H1 (cell line): ENCODE data around the gene ZNF462. TPM values are rescaled to one million over a fixed set of nuclear protein-coding genes. Genes with fewer than 3 reads are reported as not detected.

Experiments used
- CTCF ChIA-PET: fragments of 300-600 bp; sonication (Branson Sonifier 250); formaldehyde crosslinking; loops from one replicate; lab custom pipeline; 2021; ENCODE audit not compliant: partially characterized antibody; lab: Charles Lee
- POLR2A ChIA-PET: fragments of 300-600 bp; sonication (Branson Sonifier 250); formaldehyde crosslinking; loops from one replicate; lab custom pipeline; 2021; ENCODE audit warnings: inconsistent platforms; ENCODE audit not compliant: partially characterized antibody; lab: Charles Lee
- DNase-seq, 2 experiments: peaks; one replicate each; pipeline versions ENCODE4 v3.0.0 to v3.0.0-alpha.2; 2010 to 2022; ENCODE audit warnings: low spot score in 2 of 2, low read depth in 1 of 2, mixed read lengths in 1 of 2
- FAIRE-seq: peaks from 2 replicates; lab custom pipeline; 2011; peaks lifted over from hg19 to GRCh38; lab: Jason Lieb, UNC
- H2AFZ ChIP-seq: 2 replicates; pipeline ENCODE4 v1.8.1; 2012; ENCODE audit warnings: low read length, inconsistent platforms
- H2AK5ac ChIP-seq: 2 replicates; pipeline ENCODE4 v1.6.1; 2013; ENCODE audit warnings: low read depth, low read length
- H2BK120ac ChIP-seq: replicated peaks from 2 replicates; pipeline ENCODE3; 2013; ENCODE audit warnings: low read depth, low read length, inconsistent platforms
- H2BK12ac ChIP-seq: 2 replicates; pipeline ENCODE4 v1.6.1; 2013; ENCODE audit warnings: low read depth, low read length
- H2BK15ac ChIP-seq: 2 replicates; pipeline ENCODE4 v1.6.1; 2013; ENCODE audit warnings: low read length
- H2BK20ac ChIP-seq: 2 replicates; pipeline ENCODE4 v1.6.1; 2013; ENCODE audit warnings: low read length
- H2BK5ac ChIP-seq: 2 replicates; pipeline ENCODE4 v1.6.1; 2013; ENCODE audit warnings: low read depth, low read length
- H3K14ac ChIP-seq: 2 replicates; pipeline ENCODE4 v1.6.1; 2013; ENCODE audit warnings: inconsistent platforms; ENCODE audit not compliant: insufficient read length
- H3K18ac ChIP-seq: 2 replicates; pipeline ENCODE4 v1.6.1; 2013; ENCODE audit warnings: low read length; ENCODE audit errors: extremely low read depth
- H3K23ac ChIP-seq: 2 replicates; pipeline ENCODE4 v1.6.1; 2013; ENCODE audit warnings: inconsistent platforms; ENCODE audit not compliant: insufficient read length
- H3K23me2 ChIP-seq: 2 replicates; pipeline ENCODE4 v1.6.1; 2013; ENCODE audit warnings: low read depth, low read length
- H3K27ac ChIP-seq: 2 replicates; pipeline ENCODE4 v1.6.1; 2011; ENCODE audit warnings: low read depth, low read length, inconsistent platforms
- H3K27me3 ChIP-seq, 4 experiments: replicated peaks in 1 of 4; 1 replicate in 1 of 4; 2 replicates in 3 of 4; pipeline versions ENCODE4 v1.6.1 to v1.8.1; 2011 to 2013; ENCODE audit warnings: low read length in 3 of 4, mild to moderate bottlenecking in 3 of 4, inconsistent platforms in 2 of 4, mixed read lengths in 2 of 4, moderate library complexity in 1 of 4; ENCODE audit not compliant: control insufficient read depth in 3 of 4, insufficient read depth in 3 of 4; ENCODE audit errors: extremely low read depth in 1 of 4
- H3K36me3 ChIP-seq, 4 experiments: 2 replicates each; pipeline versions ENCODE4 v1.6.1 to v1.8.1; 2011 to 2013; ENCODE audit warnings: mild to moderate bottlenecking in 4 of 4, low read length in 3 of 4, moderate library complexity in 2 of 4, control low read depth in 1 of 4, inconsistent platforms in 1 of 4; ENCODE audit not compliant: insufficient read depth in 4 of 4, control insufficient read depth in 2 of 4
- H3K4ac ChIP-seq: replicated peaks from 2 replicates; pipeline ENCODE3; 2013; ENCODE audit warnings: low read length, low read depth, mixed read lengths, inconsistent platforms; ENCODE audit not compliant: insufficient read length
- H3K4me1 ChIP-seq, 4 experiments: replicated peaks in 1 of 4; 1 replicate in 1 of 4; 2 replicates in 3 of 4; pipeline versions ENCODE4 v1.6.1 to v1.8.1; 2011 to 2013; ENCODE audit warnings: low read length in 3 of 4, inconsistent platforms in 2 of 4, mixed read lengths in 1 of 4; ENCODE audit not compliant: insufficient read depth in 4 of 4, control insufficient read depth in 3 of 4
- H3K4me2 ChIP-seq, 2 experiments: 2 replicates each; pipeline versions ENCODE4 v1.6.1 to v1.8.1; 2011 to 2013; ENCODE audit warnings: low read depth in 2 of 2, low read length in 2 of 2, control low read depth in 1 of 2, inconsistent platforms in 1 of 2, mild to moderate bottlenecking in 1 of 2; ENCODE audit not compliant: insufficient read depth in 1 of 2
- H3K4me3 ChIP-seq, 4 experiments: fragments of 200-600, 300-600 bp in 1 of 4; sonication (generic), shearing (Covaris generic), sonication (Bioruptor Twin) in 1 of 4; 2 replicates each; pipeline versions ENCODE4 v1.5.1 to v1.8.1; 2011 to 2016; ENCODE audit warnings: low read length in 4 of 4, low read depth in 3 of 4, control low read depth in 2 of 4, inconsistent platforms in 2 of 4, mild to moderate bottlenecking in 2 of 4, mixed read lengths in 1 of 4, moderate library complexity in 1 of 4; ENCODE audit not compliant: insufficient read depth in 2 of 4; ENCODE audit errors: extremely low read depth in 1 of 4
- H3K56ac ChIP-seq: replicated peaks from 2 replicates; pipeline ENCODE3; 2013; ENCODE audit warnings: low read depth, mild to moderate bottlenecking, mixed read lengths, low read length, inconsistent platforms; ENCODE audit not compliant: insufficient read length
- H3K79me1 ChIP-seq: 2 replicates; pipeline ENCODE4 v1.6.1; 2013; ENCODE audit warnings: low read depth, low read length, control low read depth
- H3K79me2 ChIP-seq, 2 experiments: 2 replicates each; pipeline versions ENCODE4 v1.6.1 to v1.8.1; 2012 to 2013; ENCODE audit warnings: low read length in 2 of 2, mild to moderate bottlenecking in 2 of 2, inconsistent platforms in 1 of 2; ENCODE audit not compliant: insufficient read depth in 2 of 2, control insufficient read depth in 1 of 2
- H3K9ac ChIP-seq, 4 experiments: replicated peaks in 1 of 4; 1 replicate in 1 of 4; 2 replicates in 3 of 4; pipeline versions ENCODE4 v1.6.1 to v1.8.1; 2011 to 2013; ENCODE audit warnings: low read depth in 3 of 4, low read length in 3 of 4, control low read depth in 2 of 4, mild to moderate bottlenecking in 2 of 4, moderate library complexity in 2 of 4, inconsistent platforms in 1 of 4; ENCODE audit errors: extremely low read depth in 1 of 4
- H3K9me3 ChIP-seq, 2 experiments: 2 replicates each; pipeline versions ENCODE4 v1.6.1 to v1.8.1; 2012 to 2013; ENCODE audit warnings: mild to moderate bottlenecking in 2 of 2, moderate library complexity in 2 of 2, control low read depth in 1 of 2, inconsistent platforms in 1 of 2, low read depth in 1 of 2, low read length in 1 of 2, mixed read lengths in 1 of 2; ENCODE audit not compliant: insufficient read depth in 2 of 2
- H4K20me1 ChIP-seq, 2 experiments: replicated peaks in 1 of 2; 2 replicates each; pipeline versions ENCODE3 to v1.8.1; 2011 to 2013; ENCODE audit warnings: inconsistent platforms in 2 of 2, low read length in 2 of 2, mild to moderate bottlenecking in 1 of 2; ENCODE audit not compliant: insufficient read depth in 2 of 2, control insufficient read depth in 1 of 2
- H4K5ac ChIP-seq: 2 replicates; pipeline ENCODE4 v1.6.1; 2013; ENCODE audit warnings: low read length, low read depth, mixed read lengths, inconsistent platforms; ENCODE audit not compliant: insufficient read length
- H4K8ac ChIP-seq: 2 replicates; pipeline ENCODE4 v1.8.0; 2013; ENCODE audit warnings: mild to moderate bottlenecking, moderate library complexity, low read length, inconsistent platforms; ENCODE audit not compliant: insufficient read depth; ENCODE audit errors: extremely low read depth
- H4K91ac ChIP-seq: replicated peaks from 2 replicates; pipeline ENCODE3; 2013; ENCODE audit warnings: low read length, mixed read lengths, inconsistent platforms; ENCODE audit not compliant: insufficient read length
- POLR2A ChIP-seq, 2 experiments: IDR thresholded peaks; 1 replicate in 1 of 2; 2 replicates in 1 of 2; pipeline ENCODE4 v1.6.1; 2011; ENCODE audit warnings: low read depth in 2 of 2, low read length in 2 of 2, mild to moderate bottlenecking in 2 of 2; ENCODE audit errors: control extremely low read depth in 1 of 2
- TAF1 ChIP-seq: IDR thresholded peaks from 2 replicates; pipeline ENCODE4 v1.6.1; 2011; ENCODE audit warnings: mild to moderate bottlenecking, low read depth, low read length
- WGBS, 2 experiments: shearing (Covaris generic) in 1 of 2; methylation state at CpG; one replicate each; pipeline versions ENCODE4 v1.1.6 to v1.1.7; 2013 to 2015; ENCODE audit warnings: low lambda C conversion rate in 2 of 2, mixed read lengths in 2 of 2, inconsistent platforms in 1 of 2, low coverage in 1 of 2, missing lambda C conversion rate in 1 of 2; ENCODE audit not compliant: insufficient replicate concordance in 2 of 2, insufficient coverage in 1 of 2, insufficient read length in 1 of 2; ENCODE audit errors: extremely low coverage in 1 of 2, missing lambda C conversion rate in 1 of 2; 5-methylcytosine and 5-hydroxymethylcytosine counted together
- polyA plus RNA-seq, 7 experiments: library from polyadenylated mRNA; depleted of rRNA in 3 of 7; stranded (reverse) in 5 of 7; unstranded in 2 of 7; fragments of >200 nt in 5 of 7; fragments of 200-250 nt in 2 of 7; gene quantifications; 1 replicate in 5 of 7; 2 replicates in 1 of 7; 4 replicates in 1 of 7; pipeline versions ENCODE4 v1.2.1 to v1.2.3, GENCODE V29; 2011 to 2013; ENCODE audit warnings: missing spikeins in 2 of 7, mixed read lengths in 2 of 7
- total RNA-seq: library from RNA; stranded (reverse); fragmentation: NEBNext Ultra II Directional; extraction: Animal tissue kit (Norgen Biotek cat#: 25700); gene quantifications from 2 replicates; pipeline ENCODE4 v1.2.1, GENCODE V29; 2021

The ZNF462 gene
- total and polyA plus RNA-seq, 2 of the 8 experiments (the other 6 are each of a cell fraction or from before 2014, with no cell fraction given): 30.0 to 163 TPM

DNA sequence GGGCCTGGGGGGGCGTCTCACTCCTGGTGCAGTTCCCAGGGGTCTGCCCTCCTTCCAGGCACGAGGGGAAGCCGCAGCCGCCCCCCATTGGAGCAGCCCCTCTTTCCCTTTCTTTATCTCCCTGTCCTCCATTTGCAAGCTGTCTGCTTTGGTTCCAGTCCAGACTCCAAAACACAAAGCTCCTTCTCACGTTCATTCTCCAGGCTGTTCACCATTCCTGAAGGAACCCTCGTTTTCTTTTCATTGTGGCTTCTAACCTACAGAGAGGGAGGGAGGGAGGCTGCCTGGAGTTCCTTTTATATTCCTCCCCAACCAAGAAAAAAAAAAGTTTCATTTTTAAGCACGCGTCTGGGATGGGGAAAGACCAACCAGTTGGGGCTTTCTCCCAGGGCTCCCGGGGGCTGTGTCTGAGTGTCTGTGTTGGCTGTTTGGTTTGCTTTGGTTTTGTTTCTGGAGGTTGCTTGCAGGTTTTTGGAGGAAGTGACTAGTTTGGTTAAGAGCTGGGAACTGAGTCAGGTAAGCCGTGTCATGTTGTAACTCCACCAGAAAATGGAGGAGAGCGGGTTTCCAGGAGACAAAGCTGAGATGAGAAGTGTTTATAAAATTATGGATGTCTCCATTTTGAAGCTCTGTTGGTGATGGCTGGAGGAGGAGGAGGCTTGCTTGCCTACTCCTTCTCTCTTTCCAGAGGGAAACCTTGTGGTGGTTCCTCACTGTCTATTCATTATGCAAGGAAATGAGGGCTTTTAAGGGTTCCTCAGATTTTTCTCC, 1.6 kb downstream of the ZNF462 start:
- Histone ChIP-seq H3K36me3 (peaks cover 0 to 21% (median 3%) of the 10 kb centered on the region in 4 experiments; a peak in 2 of 8 replicates), H2BK5ac (peak overlapping the region; percentile 98), H4K5ac (peak overlapping the region; percentile 84), H3K9ac (peak overlapping the region; percentile 54 to 79 (median 70); a peak in 6 of 7 replicates), H2AK5ac (no peak overlapping the region; the same call in 1 of the 2 replicates), H2BK15ac (no peak overlapping the region), H3K79me2 (peaks cover 45 to 87% of the 10 kb centered on the region in 2 experiments), H2BK12ac (no peak overlapping the region), H2BK120ac (no peak overlapping the region), H4K8ac (no peak overlapping the region), H3K27ac (peak overlapping the region; percentile 64; the same call in 1 of the 2 replicates), H3K18ac (peak overlapping the region; percentile 96), H3K23me2 (peaks cover 16% of the 10 kb centered on the region), H3K4me3 (peak overlapping the region; percentile 77 to 98 (median 87)), H3K14ac (no peak overlapping the region), H3K4me1 (peaks cover 0 to 16% (median 6%) of the 10 kb centered on the region in 4 experiments; a peak in 5 of 7 replicates), H2BK20ac (no peak overlapping the region), H3K9me3 (no peaks in the 10 kb centered on the region), H3K56ac (no peak overlapping the region), H2AFZ (no peak overlapping the region), H4K20me1 (peaks cover 0 to 4% of the 10 kb centered on the region in 2 experiments), H3K4ac (no peak overlapping the region), H3K27me3 (no peaks in the 10 kb centered on the region)
- FAIRE-seq (no peak), DNase-seq (no peak)
- ChIA-PET POLR2A (interaction anchor here (0.7 to 6.5 kb wide), 18 partner anchors 8 to 396 kb away, joined by 3 to 64 read pairs (median 4); no protein-coding TSS in a partner anchor), CTCF (interaction anchor here (0.9 to 1.3 kb wide), 5 partner anchors 8 to 60 kb away, joined by 3 to 4 read pairs (median 4); no protein-coding TSS in a partner anchor)
- 15% methylated on average over 10 of the region's 11 CpGs; no CpG with 5 or more reads in 1 of the 2 experiments for WGBS, 2 experiments
- TF ChIP-seq TAF1 (no peak), POLR2A (IDR thresholded peaks at IDR 0.05; ENCODE audit: control extremely low read depth in 1 of 2, low read depth in 2 of 2, low read length in 2 of 2) (peak in 1 of 2 experiments; percentile 43; a peak in 1 of 3 replicates)
- TF ChIP-seq, all 59 proteins: peak for 1
- Histone ChIP-seq H4K91ac (peak overlapping the region; percentile 45), H3K79me1 (no peaks in the 10 kb centered on the region; the same call in 1 of the 2 replicates), H3K4me2 (peak overlapping the region; percentile 80 to 94), H3K23ac (no peak overlapping the region)
